ENCODE results near the gene SPG7.
"Not testable (repeated sequence)": the region's sequence is repeated elsewhere in the genome, so short reads cannot be mapped to it uniquely, and the experiment has no call there.

SPG7 gene

GRCh38 chr16:89561142-89561883 lies 53.1 kb downstream of the SPG7 start:
- no peak for DNase-seq (ENCODE audit: extremely low read depth in 1 of 2, low read depth in 1 of 2)

GRCh38 chr16:89561884-89562599 lies 53.8 kb downstream of the SPG7 start:
- DNase-seq (ENCODE audit: extremely low read depth in 1 of 2, low read depth in 1 of 2) = no peak

GRCh38 chr16:89562939-89563338 lies 54.7 kb downstream of the SPG7 start:
- DNase-seq (ENCODE audit: extremely low read depth in 1 of 2, low read depth in 1 of 2) = no peak

- no peak for DNase-seq (ENCODE audit: extremely low read depth in 1 of 2, low read depth in 1 of 2)
Observed at GRCh38 chr16:89563639-89564392, 55.6 kb downstream of the SPG7 start.

- no peak for DNase-seq (ENCODE audit: extremely low read depth in 1 of 2, low read depth in 1 of 2)
Observed at GRCh38 chr16:89564476-89565255, 56.5 kb downstream of the SPG7 start.

GRCh38 chr16:89565256-89565505 lies 57.0 kb downstream of the SPG7 start:
- DNase-seq (ENCODE audit: extremely low read depth in 1 of 2, low read depth in 1 of 2) = peak in 1 of 2 donors; percentile 29

GRCh38 chr16:89565506-89566372 lies 57.5 kb downstream of the SPG7 start:
- peak; percentile 54 to 58 for DNase-seq (ENCODE audit: extremely low read depth in 1 of 2, low read depth in 1 of 2)

- DNase-seq (ENCODE audit: extremely low read depth in 1 of 2, low read depth in 1 of 2) = no peak
Observed at GRCh38 chr16:89567656-89568594, 59.7 kb downstream of the SPG7 start.

GRCh38 chr16:89569506-89570341 lies 61.5 kb downstream of the SPG7 start:
- DNase-seq (ENCODE audit: extremely low read depth in 1 of 2, low read depth in 1 of 2) = no peak

GRCh38 chr16:89570342-89570923 lies 62.2 kb downstream of the SPG7 start:
- DNase-seq (ENCODE audit: extremely low read depth in 1 of 2, low read depth in 1 of 2) = no peak

GRCh38 chr16:89570983-89571598 lies 62.9 kb downstream of the SPG7 start:
- not testable (repeated sequence) for DNase-seq (ENCODE audit: extremely low read depth in 1 of 2, low read depth in 1 of 2)

GRCh38 chr16:89571636-89572035 lies 63.4 kb downstream of the SPG7 start:
- no peak for DNase-seq (ENCODE audit: extremely low read depth in 1 of 2, low read depth in 1 of 2)

GRCh38 chr16:89572073-89572484 lies 63.9 kb downstream of the SPG7 start:
- DNase-seq (ENCODE audit: extremely low read depth in 1 of 2, low read depth in 1 of 2) = no peak

GRCh38 chr16:89572485-89573205 lies 64.4 kb downstream of the SPG7 start:
- no peak for DNase-seq (ENCODE audit: extremely low read depth in 1 of 2, low read depth in 1 of 2)

GRCh38 chr16:89573826-89574680 lies 65.8 kb downstream of the SPG7 start:
- no peak for DNase-seq (ENCODE audit: extremely low read depth in 1 of 2, low read depth in 1 of 2)

Data from stimulated activated CD8-positive, alpha-beta memory T cell treated with anti-CD3 and anti-CD28 coated beads, Interleukin-7, amount 100 ng/mL, for 48 hours (primary cell).